ENCODE measurements around the gene GTF3A.

The GTF3A gene

GRCh38 chr13:27383104-27383921 is 41.1 kb upstream of the GTF3A start:
- TF ChIP-seq ZFX (IDR thresholded peaks at IDR 0.05; ENCODE audit: borderline replicate concordance) (no peak), CTCF (IDR thresholded peaks at IDR 0.05) (no peak)
- H3K27ac ChIP-seq: no peak overlapping the region

- no peak overlapping the region for H3K27ac ChIP-seq
- TF ChIP-seq ZFX (IDR thresholded peaks at IDR 0.05; ENCODE audit: borderline replicate concordance) (no peak), CTCF (IDR thresholded peaks at IDR 0.05) (no peak)
These were observed 40.1 kb upstream of the GTF3A start for GRCh38 chr13:27384285-27384684.

GRCh38 chr13:27388241-27388640 is 36.2 kb upstream of the GTF3A start:
- TF ChIP-seq CTCF (IDR thresholded peaks at IDR 0.05): no peak
- no peak for TF ChIP-seq ZFX (IDR thresholded peaks at IDR 0.05; ENCODE audit: borderline replicate concordance)
- no peak overlapping the region for H3K27ac ChIP-seq

GRCh38 chr13:27389891-27390290 is 34.5 kb upstream of the GTF3A start:
- TF ChIP-seq ZFX (IDR thresholded peaks at IDR 0.05; ENCODE audit: borderline replicate concordance): no peak
- no peak for TF ChIP-seq CTCF (IDR thresholded peaks at IDR 0.05)
- H3K27ac ChIP-seq: no peak overlapping the region

GRCh38 chr13:27391471-27391870 is 32.9 kb upstream of the GTF3A start:
- TF ChIP-seq CTCF (IDR thresholded peaks at IDR 0.05) (no peak), ZFX (IDR thresholded peaks at IDR 0.05; ENCODE audit: borderline replicate concordance) (no peak)
- no peak overlapping the region for H3K27ac ChIP-seq

- TF ChIP-seq ZFX (IDR thresholded peaks at IDR 0.05; ENCODE audit: borderline replicate concordance) (no peak), CTCF (IDR thresholded peaks at IDR 0.05) (no peak)
- H3K27ac ChIP-seq: no peak overlapping the region
These were observed 31.3 kb upstream of the GTF3A start for GRCh38 chr13:27393101-27393500.

- TF ChIP-seq ZFX (IDR thresholded peaks at IDR 0.05; ENCODE audit: borderline replicate concordance) (no peak), CTCF (IDR thresholded peaks at IDR 0.05) (no peak)
- no peak overlapping the region for H3K27ac ChIP-seq
These were observed 29.4 kb upstream of the GTF3A start for GRCh38 chr13:27395007-27395510.

Data from 22Rv1 (cell line).